Activated T-cell treated with anti-CD3 and anti-CD28 coated beads for 24 hours (primary cell): ENCODE data around the gene ATP5PD.
"Not testable (repeated sequence)": the region's sequence is repeated elsewhere in the genome, so short reads cannot be mapped to it uniquely, and the experiment has no call there.

Source experiments
- DNase-seq: peaks from one replicate; pipeline ENCODE4 v3.0.0-alpha.2; 2020; ENCODE audit warnings: low read depth

Gene ATP5PD

GRCh38 chr17:75020331-75021110, 26.2 kb downstream of the ATP5PD start:
- DNase-seq = no peak

DNA sequence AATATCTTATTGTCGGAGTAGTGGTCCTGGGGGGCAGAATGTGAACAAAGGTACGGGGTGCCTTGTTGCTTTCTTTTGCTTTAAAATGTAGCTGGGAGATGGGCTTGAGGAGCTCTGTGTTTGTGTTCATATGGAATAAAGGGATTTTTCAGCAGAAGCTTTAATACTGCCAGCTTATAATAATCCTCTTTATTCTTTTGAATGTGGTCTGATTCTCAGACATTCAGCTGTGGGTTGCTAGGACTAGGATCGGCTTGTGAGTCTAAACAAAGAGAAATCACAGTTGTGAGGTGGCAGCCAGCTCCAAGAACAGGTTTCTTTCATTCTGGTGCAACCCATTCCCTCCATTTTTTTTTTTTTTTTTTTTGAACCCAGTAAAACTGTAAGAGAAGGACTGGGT, 27.1 kb downstream of the ATP5PD start:
- DNase-seq = no peak

- no peak for DNase-seq
Observed at GRCh38 chr17:75019146-75019545, 27.6 kb downstream of the ATP5PD start.

DNA sequence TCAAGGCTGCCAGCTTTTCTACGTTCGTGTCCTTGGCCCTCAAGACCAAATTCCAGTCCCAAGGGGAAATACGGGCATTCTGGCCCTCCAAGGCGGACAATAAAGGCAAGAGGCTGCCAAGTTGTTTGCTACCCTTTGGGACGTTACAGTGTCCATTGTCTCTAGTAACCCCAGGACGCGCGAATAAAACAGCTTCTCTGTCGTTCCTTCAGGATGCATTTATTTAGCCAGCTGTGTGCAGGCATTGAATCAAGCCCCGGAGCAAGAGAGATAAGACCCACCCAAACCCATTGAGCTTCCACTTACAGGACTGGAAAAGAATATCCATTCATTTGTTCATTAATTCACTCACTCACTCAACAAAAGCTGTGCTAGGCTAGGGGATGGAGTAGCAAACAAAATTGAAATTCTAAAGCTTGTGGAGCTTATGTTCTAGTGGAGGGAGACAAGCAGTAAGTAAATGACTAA, 33.6 kb downstream of the ATP5PD start:
- no peak for DNase-seq

DNA sequence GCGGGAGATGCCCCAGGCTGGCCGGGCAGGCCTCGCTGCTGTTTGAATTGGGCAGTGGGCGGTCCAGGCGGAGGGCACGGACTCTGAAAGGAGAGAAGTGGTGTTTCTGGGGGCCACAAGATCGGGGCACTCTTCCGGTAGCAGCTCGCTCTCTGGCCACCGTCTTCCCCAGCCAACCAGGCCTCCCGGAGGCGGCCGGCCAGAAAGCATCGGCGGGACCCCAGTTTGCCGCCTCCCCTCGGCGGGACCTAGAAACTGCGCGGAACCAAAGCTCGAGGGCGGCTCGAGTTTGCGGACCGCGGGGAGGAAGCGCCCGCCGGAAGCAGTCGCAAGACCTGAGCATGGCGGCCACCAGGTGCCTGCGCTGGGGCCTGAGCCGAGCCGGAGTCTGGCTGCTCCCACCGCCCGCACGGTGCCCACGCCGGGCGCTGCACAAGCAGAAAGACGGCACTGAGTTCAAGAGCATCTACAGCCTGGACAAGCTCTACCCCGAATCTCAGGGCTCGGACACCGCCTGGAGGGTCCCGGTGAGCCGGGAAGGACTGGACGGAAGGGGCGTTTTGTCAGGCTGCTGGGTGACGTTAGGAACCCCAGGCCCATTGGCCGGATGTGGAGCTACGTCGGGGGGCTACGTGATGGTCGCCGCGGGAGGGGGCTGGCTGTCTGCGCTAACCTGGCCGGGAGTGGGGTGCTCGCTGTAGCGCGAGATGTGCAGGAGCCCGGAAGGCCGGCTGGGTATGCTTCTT, 34.2 kb downstream of the ATP5PD start, which contains the start of gene MRPL58:
TSS of gene MRPL58 (plus strand) at position 325 of the 746 bp plus-strand sequence. CDS start at position 342, 17 bp downstream.
- DNase-seq = peak; percentile 79

- DNase-seq = no peak
Observed at GRCh38 chr17:75012096-75012345, 34.7 kb downstream of the ATP5PD start.

GRCh38 chr17:75011401-75012095, 35.2 kb downstream of the ATP5PD start:
- no peak for DNase-seq

DNA sequence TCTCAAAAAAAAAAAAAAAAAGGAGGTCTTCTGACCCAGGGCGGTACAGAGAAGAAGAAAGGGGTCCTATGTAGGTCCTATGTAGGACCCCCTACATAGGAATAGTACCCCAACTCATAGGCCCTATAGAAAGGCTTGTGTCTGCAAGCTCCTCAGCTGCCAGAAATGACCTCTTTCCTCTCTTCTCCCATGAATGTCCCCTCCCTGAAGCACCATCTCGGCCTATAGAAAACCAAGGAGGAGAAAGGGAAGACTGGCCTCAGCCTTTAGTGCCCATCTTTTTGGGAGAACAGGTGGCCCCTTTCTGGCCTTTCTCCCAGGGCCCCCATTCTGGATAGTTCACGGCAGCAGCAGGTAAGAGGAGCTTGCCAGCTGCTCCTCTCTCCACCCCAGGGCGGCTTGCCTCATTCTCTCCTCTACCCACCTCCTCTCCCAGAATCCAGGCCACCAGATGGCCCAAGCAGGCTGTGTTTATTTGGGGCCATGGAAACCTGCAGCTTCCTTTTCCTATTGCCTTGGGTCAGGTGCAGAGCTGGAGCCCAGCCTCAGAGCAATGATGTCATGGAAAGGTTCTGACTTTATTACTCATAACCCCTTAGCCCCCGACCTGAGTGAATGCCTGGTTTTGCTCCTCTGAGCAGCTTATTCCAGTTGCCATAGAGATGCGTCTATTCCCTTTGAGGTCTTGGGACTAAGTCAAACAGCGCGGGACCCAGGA, 35.9 kb downstream of the ATP5PD start:
- no peak for DNase-seq

DNA sequence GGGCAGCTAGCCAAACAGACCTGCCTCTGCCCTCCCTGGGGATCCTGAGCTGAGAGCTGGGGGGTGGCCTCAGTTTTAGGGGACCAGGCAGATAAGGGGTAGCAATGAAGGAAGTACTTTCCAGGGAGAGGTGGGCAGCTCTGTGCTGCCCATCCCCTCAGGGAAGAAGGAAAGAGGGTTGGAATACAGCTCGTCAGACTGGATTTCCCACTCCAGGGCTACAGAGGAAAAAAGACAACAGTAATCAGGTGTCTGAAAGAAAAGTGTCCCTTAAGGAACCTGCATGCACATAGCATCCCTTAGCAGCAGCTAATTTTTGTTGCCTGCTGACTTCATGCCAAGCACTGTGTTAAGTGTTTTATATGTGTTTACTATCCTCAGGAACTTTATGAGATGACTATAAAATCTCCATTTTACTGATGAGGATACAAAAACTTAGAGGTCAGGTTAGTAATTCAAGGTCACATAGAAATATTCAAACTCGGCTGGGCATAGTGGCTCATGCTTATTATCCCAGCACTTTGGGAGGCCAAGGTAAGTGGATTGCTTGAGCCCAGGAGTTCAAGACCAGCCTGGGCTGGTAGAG, 37.5 kb downstream of the ATP5PD start:
- no peak for DNase-seq

DNA sequence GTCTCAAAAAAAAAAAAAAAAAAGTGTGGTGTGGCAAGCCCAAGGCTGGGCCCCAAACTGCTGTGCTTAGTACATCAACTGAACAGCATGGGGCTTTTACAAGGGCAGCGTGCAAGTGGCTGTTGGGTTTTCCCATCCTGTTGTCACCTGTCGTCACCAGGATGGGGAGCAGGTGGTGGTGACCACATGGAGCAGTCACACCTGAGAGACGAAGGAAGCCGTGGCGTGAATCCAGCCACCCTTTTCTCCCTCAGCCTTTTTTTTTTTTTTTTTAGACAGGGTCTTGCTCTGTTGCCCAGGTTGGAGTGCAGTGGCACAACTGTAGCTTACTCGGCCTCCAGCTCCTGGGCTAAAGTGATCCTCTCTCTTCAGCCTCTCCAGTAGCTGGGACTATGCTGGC, 38.4 kb downstream of the ATP5PD start:
- no peak for DNase-seq

- no peak for DNase-seq
Observed at GRCh38 chr17:75006653-75007052, 40.1 kb downstream of the ATP5PD start.

GRCh38 chr17:75006084-75006483, 40.7 kb downstream of the ATP5PD start:
- not testable (repeated sequence) for DNase-seq

- DNase-seq = no peak
Observed at GRCh38 chr17:75005291-75005690, 41.5 kb downstream of the ATP5PD start.

GRCh38 chr17:75004371-75004770, 42.4 kb downstream of the ATP5PD start:
- no peak for DNase-seq

GRCh38 chr17:75003957-75004355, 42.8 kb downstream of the ATP5PD start:
- no peak for DNase-seq

DNA sequence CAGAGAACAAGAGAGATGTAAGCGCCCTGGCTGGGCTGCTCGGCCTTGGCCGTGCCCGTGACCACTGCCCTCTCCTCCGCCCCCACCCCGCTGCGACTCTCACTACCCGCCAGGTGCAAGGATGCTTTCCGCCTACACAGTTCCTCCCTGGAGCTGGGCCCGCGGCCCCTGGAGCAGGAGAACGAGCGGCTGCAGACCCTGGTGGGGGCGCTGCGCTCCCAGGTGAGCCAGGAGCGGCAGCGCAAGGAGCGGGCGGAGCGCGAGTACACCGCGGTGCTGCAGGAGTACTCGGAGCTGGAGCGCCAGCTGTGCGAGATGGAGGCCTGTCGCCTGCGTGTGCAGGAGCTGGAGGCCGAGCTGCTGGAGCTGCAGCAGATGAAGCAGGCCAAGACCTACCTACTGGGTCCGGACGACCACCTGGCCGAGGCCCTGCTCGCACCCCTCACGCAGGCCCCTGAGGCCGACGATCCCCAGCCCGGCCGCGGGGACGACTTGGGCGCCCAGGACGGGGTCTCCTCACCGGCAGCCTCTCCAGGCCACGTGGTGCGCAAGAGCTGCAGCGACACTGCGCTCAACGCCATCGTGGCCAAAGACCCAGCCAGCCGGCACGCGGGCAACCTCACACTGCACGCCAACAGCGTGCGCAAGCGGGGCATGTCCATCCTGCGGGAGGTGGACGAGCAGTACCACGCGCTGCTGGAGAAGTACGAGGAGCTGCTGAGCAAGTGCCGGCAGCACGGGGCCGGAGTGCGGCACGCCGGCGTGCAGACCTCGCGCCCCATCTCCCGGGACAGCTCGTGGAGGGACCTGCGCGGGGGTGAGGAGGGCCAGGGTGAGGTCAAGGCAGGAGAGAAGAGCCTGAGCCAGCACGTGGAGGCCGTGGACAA, 43.5 kb downstream of the ATP5PD start:
- DNase-seq = no peak

GRCh38 chr17:75001915-75002843, 44.6 kb downstream of the ATP5PD start:
- no peak for DNase-seq

- no peak for DNase-seq
Observed at GRCh38 chr17:74999523-74999922, 47.2 kb downstream of the ATP5PD start.

- DNase-seq = no peak
Observed at GRCh38 chr17:74998783-74999182, 48.0 kb downstream of the ATP5PD start.

- DNase-seq = no peak
Observed at GRCh38 chr17:74995847-74996246, 50.9 kb downstream of the ATP5PD start.
